ENCODE data around the gene HOXA10. TPM values are rescaled to one million over a fixed set of nuclear protein-coding genes. Genes with fewer than 3 reads are reported as not detected.

HOXA10 gene
- total RNA-seq, 1 donor from 2014 or later = 4.9 TPM

DNA sequence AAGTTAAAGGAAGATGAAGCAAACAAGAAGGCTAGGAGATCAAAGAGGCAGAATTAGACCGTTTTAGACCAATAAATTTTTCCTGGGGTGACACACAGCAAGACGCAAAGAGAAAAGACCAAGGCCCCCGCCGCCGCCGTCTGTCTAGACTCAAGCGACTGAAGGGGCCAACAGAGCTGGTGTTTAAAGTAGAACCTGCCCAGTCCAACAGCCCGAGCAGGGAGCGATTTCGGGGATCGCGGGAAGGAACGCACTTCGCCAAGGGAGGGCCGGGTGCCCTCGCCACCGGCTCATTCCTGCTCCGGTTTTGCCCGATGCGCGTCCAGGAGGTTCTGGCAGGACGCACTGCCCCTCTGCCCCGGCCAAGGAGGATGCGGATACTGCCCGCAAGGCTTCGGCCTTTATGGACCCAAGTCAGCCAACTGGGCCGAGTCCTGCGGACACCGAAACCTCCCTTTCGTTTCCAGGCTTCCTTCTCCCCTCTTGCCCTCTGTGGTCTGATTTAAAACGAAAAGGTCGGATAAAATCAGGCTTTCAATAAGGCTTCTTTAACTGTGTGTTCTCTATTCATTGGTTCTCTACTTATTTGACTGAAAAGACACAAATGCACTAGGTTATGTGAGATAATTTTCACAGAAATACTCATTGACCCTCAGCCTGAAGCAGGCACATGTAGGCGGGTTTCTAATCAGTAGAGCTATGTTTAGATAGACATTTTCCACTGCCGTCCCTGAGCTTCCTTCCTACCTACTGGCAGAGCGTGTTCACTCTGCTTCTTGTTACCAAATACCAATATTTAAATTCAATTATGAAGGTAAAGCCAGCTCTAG is 15.5 kb downstream of the HOXA10 start:
- Mint-ChIP-seq H3K4me1 (ENCODE audit: unreplicated experiment) (peaks cover 13% of the 10 kb centered on the region), H3K36me3 (peaks cover 8% of the 10 kb centered on the region), H3K9me3 (peaks cover 5% of the 10 kb centered on the region), H3K27me3 (peaks cover 92% of the 10 kb centered on the region), H3K27ac (peak overlapping the region; percentile 1), H3K4me3 (peak overlapping the region; percentile 84)
- DNase-seq (ENCODE audit: extremely low spot score, unreplicated experiment) = no peak
- TF ChIP-seq CTCF (conservative IDR thresholded peaks at IDR 0.05) = no peak

- peaks cover 5% of the 10 kb centered on the region for H3K9me3 Mint-ChIP-seq
- H3K4me3 Mint-ChIP-seq = peak overlapping the region; percentile 84
- H3K36me3 Mint-ChIP-seq = peaks cover 13% of the 10 kb centered on the region
- H3K27ac Mint-ChIP-seq = no peak overlapping the region
- H3K27me3 Mint-ChIP-seq = peaks cover 91% of the 10 kb centered on the region
- DNase-seq (ENCODE audit: extremely low spot score, unreplicated experiment) = no peak
- H3K4me1 Mint-ChIP-seq (ENCODE audit: unreplicated experiment) = peaks cover 13% of the 10 kb centered on the region
- no peak for TF ChIP-seq CTCF (conservative IDR thresholded peaks at IDR 0.05)
Measured at GRCh38 chr7:27157702-27158431, 16.3 kb downstream of the HOXA10 start.

DNA sequence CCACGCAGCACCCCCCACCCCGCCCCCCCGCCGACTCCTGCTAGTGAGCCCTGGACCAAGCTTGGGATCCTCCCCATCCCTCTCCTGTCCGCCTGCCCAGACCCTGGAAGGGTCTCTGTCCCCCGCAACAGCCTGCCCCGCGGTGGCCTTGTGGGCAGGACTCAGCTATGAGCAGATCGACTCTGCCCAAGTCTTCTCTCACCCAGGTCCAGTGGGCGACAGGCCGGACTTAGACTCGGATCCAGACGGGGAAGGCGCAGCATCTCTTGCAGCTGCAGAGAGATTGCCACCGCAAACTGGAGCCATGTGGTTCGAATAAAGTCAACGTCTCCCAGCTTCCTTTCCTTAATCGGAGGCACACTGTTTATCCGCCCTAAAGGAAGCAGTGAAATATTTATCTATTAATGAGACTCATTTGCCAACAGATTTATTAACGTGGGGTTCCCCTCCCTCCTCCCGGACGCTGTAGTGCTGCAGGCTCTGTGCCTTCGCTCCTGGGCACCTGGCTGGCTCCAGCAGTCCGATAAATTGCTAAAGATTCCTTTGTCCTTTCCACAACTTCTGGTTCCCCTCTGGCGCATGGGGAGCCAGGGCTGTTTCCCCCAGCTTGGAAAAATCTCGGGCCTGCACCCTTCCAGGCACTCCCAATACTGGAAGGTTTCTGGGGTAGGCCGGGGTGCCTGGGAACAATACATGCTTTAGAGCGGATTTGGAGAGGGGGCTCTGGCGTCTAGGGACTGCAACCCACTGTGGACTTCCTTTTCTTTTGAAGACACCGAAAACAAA is 17.0 kb downstream of the HOXA10 start:
- H3K27me3 Mint-ChIP-seq = peaks cover 90% of the 10 kb centered on the region
- peak; percentile 70 for DNase-seq (ENCODE audit: extremely low spot score, unreplicated experiment)
- H3K9me3 Mint-ChIP-seq = peaks cover 5% of the 10 kb centered on the region
- H3K4me3 Mint-ChIP-seq = peak overlapping the region; percentile 84
- H3K4me1 Mint-ChIP-seq (ENCODE audit: unreplicated experiment) = peaks cover 13% of the 10 kb centered on the region
- peaks cover 13% of the 10 kb centered on the region for H3K36me3 Mint-ChIP-seq
- no peak for TF ChIP-seq CTCF (conservative IDR thresholded peaks at IDR 0.05)
- peak overlapping the region; percentile 59 for H3K27ac Mint-ChIP-seq

- Mint-ChIP-seq H3K9me3 (peaks cover 5% of the 10 kb centered on the region), H3K27ac (peak within 1 kb of the TSS; percentile 72), H3K4me3 (peak within 1 kb of the TSS; percentile 94), H3K36me3 (peaks cover 13% of the 10 kb centered on the region), H3K4me1 (ENCODE audit: unreplicated experiment) (peaks cover 16% of the 10 kb centered on the region), H3K27me3 (peaks cover 91% of the 10 kb centered on the region)
- DNase-seq (ENCODE audit: extremely low spot score, unreplicated experiment) = peak; percentile 86
- no peak for TF ChIP-seq CTCF (conservative IDR thresholded peaks at IDR 0.05)
Measured at GRCh38 chr7:27156508-27156898, 17.6 kb downstream of the HOXA10 start, which contains the start of gene HOXA7. Gene HOXA7 (minus strand): TSS chr7:27156675. CDS start chr7:27156545, 130 bp downstream.

DNA sequence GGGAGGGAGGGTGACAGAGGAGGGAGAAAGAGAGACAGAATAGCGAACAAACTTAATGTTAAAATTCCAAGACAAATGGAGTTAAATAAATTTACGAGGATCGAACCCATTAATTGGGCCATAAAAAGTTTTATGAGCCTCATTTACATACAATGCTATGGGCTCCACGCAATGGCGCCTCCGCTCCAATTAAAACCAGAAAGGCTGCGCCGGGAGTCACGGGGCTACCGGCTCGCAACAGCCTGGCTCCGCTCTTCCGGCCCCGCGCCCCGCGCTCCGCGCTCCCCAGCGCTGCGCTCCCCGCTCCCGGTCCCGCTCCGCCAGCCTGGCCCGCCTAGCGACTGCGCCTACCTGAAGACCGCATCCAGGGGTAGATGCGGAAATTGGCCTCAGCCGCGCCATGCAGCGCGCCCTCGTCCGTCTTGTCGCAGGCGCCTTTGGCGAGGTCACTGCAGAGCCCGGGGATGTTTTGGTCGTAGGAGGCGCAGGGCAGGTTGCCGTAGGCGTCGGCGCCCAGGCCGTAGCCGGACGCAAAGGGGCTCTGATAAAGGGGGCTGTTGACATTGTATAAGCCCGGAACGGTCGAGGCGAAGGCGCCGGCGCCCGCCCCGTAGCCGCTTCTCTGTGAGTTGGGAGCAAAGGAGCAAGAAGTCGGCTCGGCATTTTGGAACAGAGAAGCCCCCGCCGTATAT is 18.2 kb downstream of the HOXA10 start:
- H3K36me3 Mint-ChIP-seq = peaks cover 13% of the 10 kb centered on the region
- H3K9me3 Mint-ChIP-seq = peaks cover 5% of the 10 kb centered on the region
- peak overlapping the region; percentile 94 for H3K4me3 Mint-ChIP-seq
- H3K27ac Mint-ChIP-seq = peak overlapping the region; percentile 72
- peaks cover 92% of the 10 kb centered on the region for H3K27me3 Mint-ChIP-seq
- peaks cover 21% of the 10 kb centered on the region for H3K4me1 Mint-ChIP-seq (ENCODE audit: unreplicated experiment)
- peak; percentile 73 for DNase-seq (ENCODE audit: extremely low spot score, unreplicated experiment)
- no peak for TF ChIP-seq CTCF (conservative IDR thresholded peaks at IDR 0.05)

Data from type B pancreatic cell (in vitro differentiated cells).